ENCODE data around the gene CACNA1C. TPM values are rescaled to one million over a fixed set of nuclear protein-coding genes. Genes with fewer than 3 reads are reported as not detected.

Gene CACNA1C
- total and polyA plus RNA-seq, 5 donors, result 34.6 to 163 (median 123) TPM

GRCh38 chr12:2312175-2312574 lies 259.4 kb downstream of the CACNA1C start:
- intact Hi-C loops (cut with DNase I), result no loop called here
- H3K27ac ChIP-seq (ENCODE audit: low read length), result no peak overlapping the region

DNA sequence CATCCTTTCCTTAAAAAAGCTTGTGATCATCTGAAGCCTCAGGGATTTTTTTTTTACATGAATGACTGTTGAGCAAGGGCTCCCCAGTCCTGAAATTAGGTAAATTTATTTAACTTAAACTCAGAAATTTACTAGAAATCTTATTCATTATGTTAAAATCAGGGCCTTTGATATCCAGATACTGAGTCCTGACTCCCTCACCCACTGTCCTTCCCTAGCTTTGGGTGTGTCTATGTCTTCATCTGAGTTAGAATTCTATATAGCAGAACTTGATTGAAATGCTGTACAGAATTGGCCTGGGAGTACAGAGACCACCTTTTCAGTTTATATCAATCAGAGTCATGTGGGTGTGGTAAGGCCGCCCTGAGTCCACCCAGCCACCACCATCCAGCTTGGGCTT lies 260.0 kb downstream of the CACNA1C start:
- H3K4me1 ChIP-seq (ENCODE audit: control insufficient read depth, insufficient read depth, low read length), result no peaks in the 10 kb centered on the region
- H3K4me3 ChIP-seq (ENCODE audit: low read length), result no peak overlapping the region
- 96% methylated on average over 1 of the region's 1 CpG for WGBS
- intact Hi-C loops (cut with DNase I), result no loop called here
- H3K9me3 ChIP-seq (ENCODE audit: control insufficient read depth, low read length), result no peaks in the 10 kb centered on the region
- H3K27me3 ChIP-seq (ENCODE audit: control insufficient read depth, insufficient read depth), result no peaks in the 10 kb centered on the region
- ATAC-seq (no peak), DNase-seq (no peak)
- H3K27ac ChIP-seq (ENCODE audit: low read length), result no peak overlapping the region

More at GRCh38 chr12:2312175-2312574, 259.4 kb downstream of the CACNA1C start:
- no peaks in the 10 kb centered on the region for H3K27me3 ChIP-seq (ENCODE audit: control insufficient read depth, insufficient read depth)
- H3K9me3 ChIP-seq (ENCODE audit: control insufficient read depth, low read length), result no peaks in the 10 kb centered on the region
- H3K4me3 ChIP-seq (ENCODE audit: low read length), result no peak overlapping the region
- ATAC-seq (no peak), DNase-seq (no peak)
- no peaks in the 10 kb centered on the region for H3K4me1 ChIP-seq (ENCODE audit: control insufficient read depth, insufficient read depth, low read length)
- 86% methylated on average over 7 of the region's 7 CpGs for WGBS

- intact Hi-C loops (cut with DNase I), result no loop called here
- no peaks in the 10 kb centered on the region for H3K4me1 ChIP-seq (ENCODE audit: control insufficient read depth, insufficient read depth, low read length)
- ATAC-seq (no peak), DNase-seq (no peak)
- H3K9me3 ChIP-seq (ENCODE audit: control insufficient read depth, low read length), result no peaks in the 10 kb centered on the region
- H3K27me3 ChIP-seq (ENCODE audit: control insufficient read depth, insufficient read depth), result no peaks in the 10 kb centered on the region
- no peak overlapping the region for H3K4me3 ChIP-seq (ENCODE audit: low read length)
- 99% methylated on average over 2 of the region's 2 CpGs for WGBS
- no peak overlapping the region for H3K27ac ChIP-seq (ENCODE audit: low read length)
These were observed 261.7 kb downstream of the CACNA1C start for GRCh38 chr12:2314492-2314891.

GRCh38 chr12:2317772-2318171 lies 265.0 kb downstream of the CACNA1C start:
- intact Hi-C loops (cut with DNase I), result no loop called here
- DNase-seq, result no peak
- WGBS, result 81% methylated on average over 11 of the region's 11 CpGs
- Histone ChIP-seq H3K9me3 (ENCODE audit: control insufficient read depth, low read length) (no peaks in the 10 kb centered on the region), H3K27me3 (ENCODE audit: control insufficient read depth, insufficient read depth) (no peaks in the 10 kb centered on the region), H3K4me3 (ENCODE audit: low read length) (no peak overlapping the region), H3K4me1 (ENCODE audit: control insufficient read depth, insufficient read depth, low read length) (peaks cover 5% of the 10 kb centered on the region), H3K27ac (ENCODE audit: low read length) (no peak overlapping the region)
- ATAC-seq, result no peak

- Histone ChIP-seq H3K27ac (ENCODE audit: low read length) (no peak overlapping the region), H3K4me3 (ENCODE audit: low read length) (no peak overlapping the region)
These were observed 265.5 kb downstream of the CACNA1C start for GRCh38 chr12:2318286-2318685.

GRCh38 chr12:2319136-2319535 lies 266.3 kb downstream of the CACNA1C start:
- 95% methylated on average over 14 of the region's 14 CpGs for WGBS
- Histone ChIP-seq H3K4me3 (ENCODE audit: low read length) (no peak overlapping the region), H3K9me3 (ENCODE audit: control insufficient read depth, low read length) (no peaks in the 10 kb centered on the region), H3K27me3 (ENCODE audit: control insufficient read depth, insufficient read depth) (no peaks in the 10 kb centered on the region), H3K4me1 (ENCODE audit: control insufficient read depth, insufficient read depth, low read length) (peaks cover 11% of the 10 kb centered on the region), H3K27ac (ENCODE audit: low read length) (no peak overlapping the region)
- ATAC-seq (no peak), DNase-seq (no peak)
- intact Hi-C loops (cut with DNase I), result no loop called here

More at GRCh38 chr12:2318286-2318685, 265.5 kb downstream of the CACNA1C start:
- Histone ChIP-seq H3K27me3 (ENCODE audit: control insufficient read depth, insufficient read depth) (no peaks in the 10 kb centered on the region), H3K9me3 (ENCODE audit: control insufficient read depth, low read length) (no peaks in the 10 kb centered on the region), H3K4me1 (ENCODE audit: control insufficient read depth, insufficient read depth, low read length) (peaks cover 8% of the 10 kb centered on the region)
- DNase-seq (peak in 1 of 3 donors; percentile 72), ATAC-seq (no peak)
- intact Hi-C loops (cut with DNase I), result no loop called here
- 80% methylated on average over 8 of the region's 8 CpGs for WGBS

- H3K4me1 ChIP-seq (ENCODE audit: control insufficient read depth, insufficient read depth, low read length), result peaks cover 13% of the 10 kb centered on the region
- no peaks in the 10 kb centered on the region for H3K9me3 ChIP-seq (ENCODE audit: control insufficient read depth, low read length)
- intact Hi-C loops (cut with DNase I), result no loop called here
- H3K27me3 ChIP-seq (ENCODE audit: control insufficient read depth, insufficient read depth), result no peaks in the 10 kb centered on the region
- no peak overlapping the region for H3K27ac ChIP-seq (ENCODE audit: low read length)
- 54% methylated on average over 6 of the region's 6 CpGs for whole genome bisulfite sequencing
- no peak overlapping the region for H3K4me3 ChIP-seq (ENCODE audit: low read length)
- DNase-seq, result peak in 1 of 3 donors; percentile 12
- peak in 1 of 2 donors; percentile 4 for ATAC-seq
These were observed 267.1 kb downstream of the CACNA1C start for GRCh38 chr12:2319737-2320506.

DNA sequence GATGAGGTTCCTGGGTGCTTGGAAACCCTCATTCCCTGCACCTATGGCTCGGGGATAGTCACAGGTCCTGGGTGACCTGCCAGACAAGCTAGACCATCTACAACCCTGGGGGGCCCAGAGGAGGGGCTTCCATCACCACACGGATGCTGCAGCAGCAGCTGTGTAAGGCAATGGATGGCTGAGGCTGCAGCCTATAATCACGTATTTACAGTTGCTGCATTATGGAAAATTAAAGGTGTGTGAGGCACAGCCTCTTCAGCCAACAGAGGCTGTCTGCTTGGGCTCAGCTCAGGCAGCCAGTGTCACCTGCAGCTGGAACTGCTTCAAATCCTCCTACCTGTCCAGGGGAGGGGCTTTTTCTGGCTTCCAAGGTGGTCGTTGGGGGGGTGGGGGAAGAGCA lies 268.1 kb downstream of the CACNA1C start:
- DNase-seq (no peak), ATAC-seq (no peak)
- H3K9me3 ChIP-seq (ENCODE audit: control insufficient read depth, low read length), result no peaks in the 10 kb centered on the region
- H3K27me3 ChIP-seq (ENCODE audit: control insufficient read depth, insufficient read depth), result no peaks in the 10 kb centered on the region
- WGBS, result 79% methylated on average over 4 of the region's 4 CpGs
- H3K4me3 ChIP-seq (ENCODE audit: low read length), result no peak overlapping the region
- intact Hi-C loops (cut with DNase I), result no loop called here
- H3K4me1 ChIP-seq (ENCODE audit: control insufficient read depth, insufficient read depth, low read length), result peaks cover 18% of the 10 kb centered on the region
- H3K27ac ChIP-seq (ENCODE audit: low read length), result no peak overlapping the region

GRCh38 chr12:2322554-2323120 lies 269.9 kb downstream of the CACNA1C start:
- 75% methylated on average over 14 of the region's 14 CpGs for WGBS
- intact Hi-C loops (cut with DNase I), result no loop called here
- ATAC-seq, result peak in 1 of 2 donors; percentile 47
- Histone ChIP-seq H3K4me1 (ENCODE audit: control insufficient read depth, insufficient read depth, low read length) (peaks cover 18% of the 10 kb centered on the region), H3K4me3 (ENCODE audit: low read length) (no peak overlapping the region), H3K9me3 (ENCODE audit: control insufficient read depth, low read length) (no peaks in the 10 kb centered on the region), H3K27me3 (ENCODE audit: control insufficient read depth, insufficient read depth) (no peaks in the 10 kb centered on the region), H3K27ac (ENCODE audit: low read length) (no peak overlapping the region)
- peak in 1 of 3 donors; percentile 37 for DNase-seq

GRCh38 chr12:2323532-2324255 lies 270.9 kb downstream of the CACNA1C start:
- WGBS, result 39% methylated on average over 9 of the region's 9 CpGs

GRCh38 chr12:2324387-2324786 lies 271.6 kb downstream of the CACNA1C start:
- WGBS, result 75% methylated on average over 9 of the region's 9 CpGs
- DNase-seq (peak in 1 of 3 donors; percentile 43), ATAC-seq (no peak)
- H3K27ac ChIP-seq (ENCODE audit: low read length), result peak overlapping the region; percentile 5
- H3K9me3 ChIP-seq (ENCODE audit: control insufficient read depth, low read length), result no peaks in the 10 kb centered on the region
- no peak overlapping the region for H3K4me3 ChIP-seq (ENCODE audit: low read length)
- H3K27me3 ChIP-seq (ENCODE audit: control insufficient read depth, insufficient read depth), result no peaks in the 10 kb centered on the region
- peaks cover 18% of the 10 kb centered on the region for H3K4me1 ChIP-seq (ENCODE audit: control insufficient read depth, insufficient read depth, low read length)
- intact Hi-C loops (cut with DNase I), result no loop called here

More at GRCh38 chr12:2323532-2324255, 270.9 kb downstream of the CACNA1C start:
- Histone ChIP-seq H3K27ac (ENCODE audit: low read length) (peak overlapping the region; percentile 34), H3K27me3 (ENCODE audit: control insufficient read depth, insufficient read depth) (no peaks in the 10 kb centered on the region), H3K9me3 (ENCODE audit: control insufficient read depth, low read length) (no peaks in the 10 kb centered on the region), H3K4me1 (ENCODE audit: control insufficient read depth, insufficient read depth, low read length) (peaks cover 18% of the 10 kb centered on the region), H3K4me3 (ENCODE audit: low read length) (no peak overlapping the region)
- peak; percentile 45 to 53 for ATAC-seq
- peak in 1 of 3 donors; percentile 40 for DNase-seq
- intact Hi-C loops (cut with DNase I), result no loop called here
